Neural progenitor cell (in vitro differentiated cells): ENCODE data around the gene CSNK2A1. TPM values are rescaled to one million over a fixed set of nuclear protein-coding genes. Genes with fewer than 3 reads are reported as not detected.

ENCODE experiments used
- DNase-seq: peaks from one replicate; pipeline ENCODE4 v3.0.0-alpha.2; 2016; ENCODE audit warnings: low spot score
- H2AFZ ChIP-seq: fragments of 200-600 bp; sonication (generic); replicated peaks from 2 replicates; pipeline ENCODE4 v1.6.1; 2016; ENCODE audit warnings: antibody characterized with exemption
- H3F3A ChIP-seq: fragments of 200-600 bp; sonication (generic); 2 replicates; pipeline ENCODE4 v1.6.1; 2016; ENCODE audit warnings: antibody characterized with exemption, low read depth
- H3K27ac ChIP-seq: fragments of 200-600 bp; sonication (generic); 2 replicates; pipeline ENCODE4 v1.5.1; 2016; ENCODE audit warnings: mild to moderate bottlenecking
- H3K27me3 ChIP-seq: fragments of 200-600 bp; sonication (generic); 2 replicates; pipeline ENCODE4 v1.6.1; 2016; ENCODE audit warnings: mild to moderate bottlenecking, moderate library complexity
- H3K36me3 ChIP-seq: fragments of 200-600 bp; sonication (generic); 2 replicates; pipeline ENCODE4 v1.5.1; 2016
- H3K4me1 ChIP-seq: fragments of 200-600 bp; sonication (generic); 2 replicates; pipeline ENCODE4 v1.6.1; 2016; ENCODE audit warnings: mixed run types
- H3K4me2 ChIP-seq: fragments of 200-600 bp; sonication (generic); 2 replicates; pipeline ENCODE4 v1.6.1; 2016
- H3K4me3 ChIP-seq: fragments of 200-600 bp; sonication (generic); 2 replicates; pipeline ENCODE4 v1.5.1; 2016
- H3K79me2 ChIP-seq: fragments of 200-600 bp; sonication (generic); 2 replicates; pipeline ENCODE4 v1.6.1; 2016; ENCODE audit warnings: low read depth
- H3K9ac ChIP-seq: fragments of 200-600 bp; sonication (generic); 2 replicates; pipeline ENCODE4 v1.6.1; 2016
- H3K9me3 ChIP-seq: fragments of 200-600 bp; sonication (generic); 2 replicates; pipeline ENCODE4 v1.5.1; 2016; ENCODE audit warnings: low read depth
- H4K20me1 ChIP-seq: fragments of 200-600 bp; sonication (generic); 2 replicates; pipeline ENCODE4 v1.6.1; 2016; ENCODE audit warnings: low read depth
- H3K27ac Mint-ChIP-seq: 3 replicates; pipeline ENCODE4 v1.8.0; 2021; ENCODE audit warnings: mixed read lengths
- H3K27me3 Mint-ChIP-seq: 2 replicates; pipeline ENCODE4 v1.8.0; 2022; ENCODE audit warnings: low read depth, mild to moderate bottlenecking, inconsistent platforms, moderate library complexity, mixed read lengths; ENCODE audit not compliant: insufficient read depth
- H3K36me3 Mint-ChIP-seq: 3 replicates; pipeline ENCODE4 v1.8.0; 2021; ENCODE audit warnings: mixed read lengths
- H3K4me1 Mint-ChIP-seq: 3 replicates; pipeline ENCODE4 v1.8.0; 2021; ENCODE audit warnings: mixed read lengths
- H3K4me3 Mint-ChIP-seq: 3 replicates; pipeline ENCODE4 v1.8.0; 2021; ENCODE audit warnings: mild to moderate bottlenecking, moderate library complexity, mixed read lengths
- H3K9me3 Mint-ChIP-seq: 3 replicates; pipeline ENCODE4 v1.8.0; 2020; ENCODE audit warnings: mixed read lengths
- EZH2 ChIP-seq: fragments of 200-600 bp; sonication (generic); IDR thresholded peaks from 2 replicates; pipeline ENCODE4 v1.6.1; 2017; ENCODE audit warnings: antibody characterized with exemption, mild to moderate bottlenecking, moderate library complexity
- EZH2phosphoT487 ChIP-seq: fragments of 200-600 bp; sonication (generic); IDR thresholded peaks from 2 replicates; pipeline ENCODE4 v1.6.1; 2017; ENCODE audit warnings: antibody characterized with exemption
- total RNA-seq: library from RNA; depleted of rRNA; stranded (reverse); fragments of >200 nt; gene quantifications from 2 replicates; pipeline ENCODE4 v1.2.3, GENCODE V29; 2015; ENCODE audit warnings: low replicate concordance
- TF ChIP-seq, protein P1 (sequence below): fragments of 200-600 bp; sonication (generic); IDR thresholded peaks from 2 replicates; pipeline ENCODE4 v1.5.1; 2017; ENCODE audit warnings: antibody characterized with exemption, mild to moderate bottlenecking

The CSNK2A1 gene
- total RNA-seq, 1 donor from 2014 or later: 599 TPM

- H3K4me2 ChIP-seq: no peak overlapping the region
- H2AFZ ChIP-seq: no peak overlapping the region
- Mint-ChIP-seq H3K36me3 (no peaks in the 10 kb centered on the region), H3K9me3 (no peaks in the 10 kb centered on the region), H3K27ac (no peak overlapping the region), H3K4me3 (no peak overlapping the region), H3K27me3 (peaks cover 13% of the 10 kb centered on the region), H3K4me1 (peaks cover 4% of the 10 kb centered on the region)
- H3K4me1 ChIP-seq: peaks cover 6% of the 10 kb centered on the region
- no peaks in the 10 kb centered on the region for H3F3A ChIP-seq
- H3K9me3 ChIP-seq: no peaks in the 10 kb centered on the region
- H3K27ac ChIP-seq: no peak overlapping the region
- no peaks in the 10 kb centered on the region for H3K27me3 ChIP-seq
- no peaks in the 10 kb centered on the region for H4K20me1 ChIP-seq
- DNase-seq: no peak
- TF ChIP-seq EZH2 (no peak), EZH2phosphoT487 (no peak)
- TF ChIP-seq, protein P1, sequence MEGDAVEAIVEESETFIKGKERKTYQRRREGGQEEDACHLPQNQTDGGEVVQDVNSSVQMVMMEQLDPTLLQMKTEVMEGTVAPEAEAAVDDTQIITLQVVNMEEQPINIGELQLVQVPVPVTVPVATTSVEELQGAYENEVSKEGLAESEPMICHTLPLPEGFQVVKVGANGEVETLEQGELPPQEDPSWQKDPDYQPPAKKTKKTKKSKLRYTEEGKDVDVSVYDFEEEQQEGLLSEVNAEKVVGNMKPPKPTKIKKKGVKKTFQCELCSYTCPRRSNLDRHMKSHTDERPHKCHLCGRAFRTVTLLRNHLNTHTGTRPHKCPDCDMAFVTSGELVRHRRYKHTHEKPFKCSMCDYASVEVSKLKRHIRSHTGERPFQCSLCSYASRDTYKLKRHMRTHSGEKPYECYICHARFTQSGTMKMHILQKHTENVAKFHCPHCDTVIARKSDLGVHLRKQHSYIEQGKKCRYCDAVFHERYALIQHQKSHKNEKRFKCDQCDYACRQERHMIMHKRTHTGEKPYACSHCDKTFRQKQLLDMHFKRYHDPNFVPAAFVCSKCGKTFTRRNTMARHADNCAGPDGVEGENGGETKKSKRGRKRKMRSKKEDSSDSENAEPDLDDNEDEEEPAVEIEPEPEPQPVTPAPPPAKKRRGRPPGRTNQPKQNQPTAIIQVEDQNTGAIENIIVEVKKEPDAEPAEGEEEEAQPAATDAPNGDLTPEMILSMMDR: no peak
- no peak overlapping the region for H3K4me3 ChIP-seq
- no peaks in the 10 kb centered on the region for H3K79me2 ChIP-seq
- H3K9ac ChIP-seq: no peak overlapping the region
- no peaks in the 10 kb centered on the region for H3K36me3 ChIP-seq
Measured at GRCh38 chr20:564192-564591, 20.6 kb upstream of the CSNK2A1 start.

- no peaks in the 10 kb centered on the region for H3K79me2 ChIP-seq
- no peaks in the 10 kb centered on the region for H3K27me3 ChIP-seq
- no peaks in the 10 kb centered on the region for H3K9me3 ChIP-seq
- no peaks in the 10 kb centered on the region for H4K20me1 ChIP-seq
- no peak for DNase-seq
- H3F3A ChIP-seq: no peaks in the 10 kb centered on the region
- H3K9me3 Mint-ChIP-seq: no peaks in the 10 kb centered on the region
- no peaks in the 10 kb centered on the region for H3K4me1 Mint-ChIP-seq
- H3K27me3 Mint-ChIP-seq: peaks cover 9% of the 10 kb centered on the region
- peaks cover 3% of the 10 kb centered on the region for H3K4me1 ChIP-seq
- no peak overlapping the region for H2AFZ ChIP-seq
- H3K4me3 Mint-ChIP-seq: no peak overlapping the region
- no peak overlapping the region for H3K9ac ChIP-seq
- no peak for TF ChIP-seq EZH2phosphoT487
- TF ChIP-seq, protein P1: no peak
- TF ChIP-seq EZH2: no peak
- H3K27ac Mint-ChIP-seq: no peak overlapping the region
- H3K36me3 ChIP-seq: no peaks in the 10 kb centered on the region
- H3K36me3 Mint-ChIP-seq: no peaks in the 10 kb centered on the region
- no peak overlapping the region for H3K4me2 ChIP-seq
- H3K27ac ChIP-seq: no peak overlapping the region
- no peak overlapping the region for H3K4me3 ChIP-seq
Measured at GRCh38 chr20:563187-563586, 19.6 kb upstream of the CSNK2A1 start.

GRCh38 chr20:562232-562897 lies 18.8 kb upstream of the CSNK2A1 start:
- Histone ChIP-seq H3K4me2 (no peak overlapping the region), H3K9ac (no peak overlapping the region), H3K9me3 (no peaks in the 10 kb centered on the region), H3F3A (no peaks in the 10 kb centered on the region), H4K20me1 (no peaks in the 10 kb centered on the region), H2AFZ (no peak overlapping the region), H3K4me1 (no peaks in the 10 kb centered on the region), H3K27me3 (no peaks in the 10 kb centered on the region), H3K4me3 (no peak overlapping the region), H3K36me3 (no peaks in the 10 kb centered on the region), H3K79me2 (no peaks in the 10 kb centered on the region), H3K27ac (no peak overlapping the region)
- no peaks in the 10 kb centered on the region for H3K9me3 Mint-ChIP-seq
- no peak overlapping the region for H3K27ac Mint-ChIP-seq
- no peaks in the 10 kb centered on the region for H3K4me1 Mint-ChIP-seq
- TF ChIP-seq EZH2 (no peak), EZH2phosphoT487 (no peak)
- TF ChIP-seq, protein P1: no peak
- H3K27me3 Mint-ChIP-seq: peaks cover 8% of the 10 kb centered on the region
- H3K4me3 Mint-ChIP-seq: no peak overlapping the region
- DNase-seq: no peak
- no peaks in the 10 kb centered on the region for H3K36me3 Mint-ChIP-seq
